CD4-positive, alpha-beta T cell (primary cell): ENCODE measurements around the gene CCSER1. TPM values are rescaled to one million over a fixed set of nuclear protein-coding genes. Genes with fewer than 3 reads are reported as not detected.

Experiments
- ATAC-seq: fragments of 200-7000 bp; cut with Tn5 transposase; one replicate; pipeline ENCODE4 v1.10.0; 2022; ENCODE audit warnings: mild to moderate bottlenecking; ENCODE audit not compliant: poor library complexity
- CTCF ChIA-PET: fragments of 350-600 bp; sonication (Branson Sonifier 250); formaldehyde crosslinking; loops from one replicate; lab custom pipeline; 2021; ENCODE audit warnings: antibody characterized with exemption, inconsistent platforms; lab: Charles Lee
- POLR2A ChIA-PET: fragments of 350-600 bp; sonication (Branson Sonifier 250); formaldehyde crosslinking; loops from one replicate; lab custom pipeline; 2021; ENCODE audit warnings: antibody characterized with exemption, inconsistent platforms; lab: Charles Lee
- DNase-seq, 14 experiments: peaks; one replicate each; pipeline ENCODE4 v3.0.0-alpha.2; 2013 to 2020; ENCODE audit warnings: mixed read lengths in 2 of 14
- H3K27ac ChIP-seq, 2 donors: one replicate each; pipeline versions ENCODE4 v1.5.1 to v1.7.0; 2013; ENCODE audit warnings: low read length in 2 of 2, low read depth in 1 of 2, mild to moderate bottlenecking in 1 of 2
- H3K27me3 ChIP-seq, 2 experiments: 1 replicate in 1 of 2; 2 replicates in 1 of 2; pipeline versions ENCODE4 v1.6.1 to v1.7.0; 2013; ENCODE audit warnings: low read length in 2 of 2, control low read depth in 1 of 2, mild to moderate bottlenecking in 1 of 2, moderate library complexity in 1 of 2; ENCODE audit not compliant: insufficient read depth in 2 of 2, control insufficient read depth in 1 of 2
- H3K36me3 ChIP-seq: one replicate; pipeline ENCODE4 v1.6.1; 2013; ENCODE audit warnings: low read length, control low read depth; ENCODE audit not compliant: insufficient read depth
- H3K4me1 ChIP-seq: one replicate; pipeline ENCODE4 v1.6.1; 2013; ENCODE audit warnings: low read length, control low read depth; ENCODE audit not compliant: insufficient read depth
- H3K4me3 ChIP-seq: one replicate; pipeline ENCODE4 v1.5.1; 2013; ENCODE audit warnings: mild to moderate bottlenecking, low read length, moderate library complexity
- H3K9me3 ChIP-seq, 2 experiments: 1 replicate in 1 of 2; 2 replicates in 1 of 2; pipeline versions ENCODE4 v1.6.1 to v1.7.0; 2013; ENCODE audit warnings: low read length in 2 of 2, mild to moderate bottlenecking in 2 of 2, control low read depth in 1 of 2, moderate library complexity in 1 of 2; ENCODE audit not compliant: control insufficient read depth in 1 of 2, insufficient read depth in 1 of 2
- H3K27ac Mint-ChIP-seq: one replicate; pipeline ENCODE4 v1.8.0; 2020; ENCODE audit warnings: mixed read lengths
- H3K27me3 Mint-ChIP-seq: one replicate; pipeline ENCODE4 v1.8.0; 2021; ENCODE audit warnings: mixed read lengths
- H3K36me3 Mint-ChIP-seq: one replicate; pipeline ENCODE4 v1.8.0; 2021; ENCODE audit warnings: low read depth, mixed read lengths
- H3K4me1 Mint-ChIP-seq: one replicate; pipeline ENCODE4 v1.8.0; 2021; ENCODE audit warnings: low read depth, mixed read lengths
- H3K4me3 Mint-ChIP-seq: one replicate; pipeline ENCODE4 v1.8.0; 2020; ENCODE audit warnings: mild to moderate bottlenecking, mixed read lengths
- H3K9me3 Mint-ChIP-seq: one replicate; pipeline ENCODE4 v1.8.0; 2020; ENCODE audit warnings: mixed read lengths
- intact Hi-C, 2 experiments: fragments of 100-400 bp; cut with DNase I in 1 of 2; cut with micrococcal nuclease in 1 of 2; formaldehyde crosslinking; loops; one replicate each; pipeline versions ENCODE4 v1.15.1 to v1.9.0; 2023 to 2025; cut with DNase I, micrococcal nuclease
- total RNA-seq, 174 experiments: library from RNA in 2 of 174; stranded (reverse) in 2 of 174; gene quantifications; one replicate each; pipeline ENCODE4 v1.2.3 and lab custom pipeline; 2021 to 2026
- TF ChIP-seq, protein P1 (sequence below): fragments of 200-600 bp; IDR thresholded peaks from one replicate; pipeline ENCODE4 v1.8.0; 2022; ENCODE audit warnings: antibody characterized with exemption, mild to moderate bottlenecking

Gene CCSER1
- total RNA-seq, 2 experiments from 2014 or later = 0.36 to 0.71 TPM

DNA sequence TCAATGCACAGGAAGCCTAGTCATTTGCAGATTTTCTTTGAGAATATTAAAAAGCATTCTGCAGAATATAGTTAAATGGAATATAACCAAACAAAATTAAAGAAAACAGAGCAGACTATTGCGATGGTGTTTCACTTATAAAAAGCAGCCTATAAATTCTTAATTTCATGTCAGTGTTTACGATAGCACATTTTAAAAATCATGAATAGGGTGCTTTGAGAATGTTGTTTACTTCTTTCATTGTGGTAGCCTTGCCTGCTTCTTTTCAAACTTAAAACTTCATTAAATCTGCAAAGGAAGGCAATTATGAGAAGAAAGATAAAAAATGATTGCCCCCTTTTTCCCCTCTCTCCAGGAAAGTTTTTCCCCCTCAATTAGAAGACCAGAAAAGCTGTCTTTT, 748.6 kb downstream of the CCSER1 start:
- ChIA-PET POLR2A (no interaction called here), CTCF (no interaction called here)
- Histone ChIP-seq H3K36me3 (no peaks in the 10 kb centered on the region), H3K4me1 (no peaks in the 10 kb centered on the region), H3K4me3 (no peak overlapping the region), H3K27me3 (no peaks in the 10 kb centered on the region), H3K9me3 (peaks cover 0 to 5% of the 10 kb centered on the region in 2 experiments), H3K27ac (no peak overlapping the region)
- Mint-ChIP-seq H3K36me3 (no peaks in the 10 kb centered on the region), H3K4me3 (no peak overlapping the region), H3K4me1 (no peaks in the 10 kb centered on the region), H3K9me3 (peaks cover 5% of the 10 kb centered on the region), H3K27ac (no peak overlapping the region), H3K27me3 (no peaks in the 10 kb centered on the region)
- no peak for DNase-seq
- intact Hi-C loops = no loop called here
- TF ChIP-seq, protein P1, sequence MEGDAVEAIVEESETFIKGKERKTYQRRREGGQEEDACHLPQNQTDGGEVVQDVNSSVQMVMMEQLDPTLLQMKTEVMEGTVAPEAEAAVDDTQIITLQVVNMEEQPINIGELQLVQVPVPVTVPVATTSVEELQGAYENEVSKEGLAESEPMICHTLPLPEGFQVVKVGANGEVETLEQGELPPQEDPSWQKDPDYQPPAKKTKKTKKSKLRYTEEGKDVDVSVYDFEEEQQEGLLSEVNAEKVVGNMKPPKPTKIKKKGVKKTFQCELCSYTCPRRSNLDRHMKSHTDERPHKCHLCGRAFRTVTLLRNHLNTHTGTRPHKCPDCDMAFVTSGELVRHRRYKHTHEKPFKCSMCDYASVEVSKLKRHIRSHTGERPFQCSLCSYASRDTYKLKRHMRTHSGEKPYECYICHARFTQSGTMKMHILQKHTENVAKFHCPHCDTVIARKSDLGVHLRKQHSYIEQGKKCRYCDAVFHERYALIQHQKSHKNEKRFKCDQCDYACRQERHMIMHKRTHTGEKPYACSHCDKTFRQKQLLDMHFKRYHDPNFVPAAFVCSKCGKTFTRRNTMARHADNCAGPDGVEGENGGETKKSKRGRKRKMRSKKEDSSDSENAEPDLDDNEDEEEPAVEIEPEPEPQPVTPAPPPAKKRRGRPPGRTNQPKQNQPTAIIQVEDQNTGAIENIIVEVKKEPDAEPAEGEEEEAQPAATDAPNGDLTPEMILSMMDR = no peak
- ATAC-seq = no peak

DNA sequence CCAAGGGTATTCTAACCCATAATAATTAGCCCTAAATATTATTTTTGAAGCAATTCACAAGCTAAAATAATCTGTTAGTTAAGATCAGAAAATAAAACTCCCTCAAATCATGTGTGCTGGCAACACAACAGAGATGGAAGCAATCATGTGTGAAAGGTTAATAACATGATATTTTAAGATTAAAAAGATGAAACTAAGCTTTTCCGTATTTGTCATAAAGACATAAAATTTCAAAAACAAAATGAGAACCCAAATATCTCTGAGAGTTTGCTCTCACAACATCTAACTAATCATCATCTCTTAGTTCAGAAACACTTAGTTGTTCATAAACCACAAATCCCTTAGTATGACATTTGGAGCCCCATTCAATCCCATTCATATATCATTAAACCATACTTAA, 749.1 kb downstream of the CCSER1 start:
- CTCF ChIA-PET = no interaction called here
- TF ChIP-seq, protein P1 = no peak
- H3K27me3 ChIP-seq = no peaks in the 10 kb centered on the region
- ATAC-seq = no peak
- no peak overlapping the region for H3K27ac Mint-ChIP-seq
- H3K4me1 Mint-ChIP-seq = no peaks in the 10 kb centered on the region
- H3K9me3 ChIP-seq = peaks cover 0 to 6% of the 10 kb centered on the region in 2 experiments
- peaks cover 5% of the 10 kb centered on the region for H3K9me3 Mint-ChIP-seq
- H3K27ac ChIP-seq = no peak overlapping the region
- H3K36me3 ChIP-seq = no peaks in the 10 kb centered on the region
- POLR2A ChIA-PET = no interaction called here
- no peaks in the 10 kb centered on the region for H3K4me1 ChIP-seq
- intact Hi-C loops = no loop called here
- no peak overlapping the region for H3K4me3 Mint-ChIP-seq
- no peak overlapping the region for H3K4me3 ChIP-seq
- no peaks in the 10 kb centered on the region for H3K36me3 Mint-ChIP-seq
- DNase-seq = no peak
- no peaks in the 10 kb centered on the region for H3K27me3 Mint-ChIP-seq

DNA sequence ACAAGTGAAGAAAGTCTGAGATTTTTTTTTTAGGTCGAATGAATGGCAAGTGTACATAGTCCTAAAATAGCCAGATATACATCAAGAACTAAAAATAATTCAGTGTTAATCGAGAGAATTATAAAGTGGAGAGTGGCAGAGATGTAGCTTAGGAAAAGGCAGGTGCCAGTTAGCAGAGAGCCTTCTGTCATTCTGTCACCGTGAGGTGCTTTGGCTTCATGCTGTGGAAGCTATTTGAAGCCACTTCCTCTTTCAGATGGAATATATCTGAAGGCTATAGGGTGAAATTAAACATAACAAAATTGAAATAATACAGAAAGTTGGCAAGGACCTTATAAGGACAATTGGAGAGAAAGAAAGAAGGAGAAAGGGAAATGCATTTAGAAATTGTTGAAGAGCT, 756.3 kb downstream of the CCSER1 start:
- TF ChIP-seq, protein P1 = no peak
- DNase-seq (no peak), ATAC-seq (no peak)
- H3K27ac ChIP-seq = no peak overlapping the region
- H3K4me1 ChIP-seq = no peaks in the 10 kb centered on the region
- intact Hi-C loops = no loop called here
- no peaks in the 10 kb centered on the region for H3K36me3 ChIP-seq
- H3K9me3 ChIP-seq = peaks cover 0 to 11% of the 10 kb centered on the region in 2 experiments
- Mint-ChIP-seq H3K36me3 (no peaks in the 10 kb centered on the region), H3K4me1 (no peaks in the 10 kb centered on the region), H3K9me3 (peaks cover 3% of the 10 kb centered on the region), H3K27ac (no peak overlapping the region), H3K27me3 (no peaks in the 10 kb centered on the region), H3K4me3 (no peak overlapping the region)
- ChIA-PET POLR2A (no interaction called here), CTCF (no interaction called here)
- H3K27me3 ChIP-seq = no peaks in the 10 kb centered on the region
- H3K4me3 ChIP-seq = no peak overlapping the region
